ENCODE data around the gene TNFAIP1. TPM values are rescaled to one million over a fixed set of nuclear protein-coding genes. Genes with fewer than 3 reads are reported as not detected.

The TNFAIP1 gene
- total RNA-seq, 1 experiment from 2014 or later, result 33.4 TPM

DNA sequence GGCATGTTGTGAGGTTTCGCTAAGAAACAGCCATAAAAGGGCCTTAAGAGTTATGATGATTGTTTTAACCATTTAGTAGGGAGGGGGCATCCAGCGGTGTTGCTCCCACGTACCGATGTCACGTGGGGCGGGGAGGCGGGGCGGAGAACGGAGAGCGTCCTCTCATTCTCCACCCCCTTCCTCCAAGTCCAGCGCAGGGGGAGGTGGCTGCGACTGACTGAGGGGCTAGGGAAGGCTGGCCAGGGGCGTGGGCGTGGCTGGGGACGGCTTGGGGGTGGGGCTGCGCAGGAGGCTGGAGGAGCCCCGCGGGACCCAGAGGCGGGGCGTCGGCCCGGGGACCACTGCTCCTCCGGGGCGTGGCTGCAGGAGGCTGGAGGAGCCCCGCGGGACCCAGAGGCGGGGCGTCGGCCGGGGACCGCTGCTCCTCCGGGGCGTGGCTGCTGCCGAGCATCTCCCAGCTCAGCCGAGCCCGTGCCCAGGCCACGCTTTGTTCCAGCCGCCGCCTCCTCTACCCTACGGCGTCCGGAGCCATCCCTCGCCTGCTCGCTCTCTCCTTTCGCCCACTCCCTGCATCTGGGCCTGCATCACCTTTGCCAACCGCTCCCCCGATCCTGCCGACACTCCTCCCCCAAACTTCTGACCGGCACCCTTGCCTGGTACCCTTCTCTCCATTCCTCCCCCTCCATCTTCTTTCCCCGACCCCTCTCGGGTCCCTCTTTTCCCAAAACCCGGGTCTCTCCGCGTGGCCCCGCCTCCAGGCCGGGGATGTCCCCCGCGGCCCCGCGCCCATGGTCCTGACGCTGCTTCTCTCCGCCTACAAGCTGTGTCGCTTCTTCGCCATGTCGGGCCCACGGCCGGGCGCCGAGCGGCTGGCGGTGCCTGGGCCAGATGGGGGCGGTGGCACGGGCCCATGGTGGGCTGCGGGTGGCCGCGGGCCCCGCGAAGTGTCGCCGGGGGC is 36.0 kb downstream of the TNFAIP1 start, which contains the start of gene SARM1:
Gene SARM1, plus strand, starts transcription at position 450 of the 958 bp plus-strand sequence. Its CDS starts 339 bp downstream, at position 789.
- RAD21 ChIA-PET (ENCODE audit: low non-redundant PET in 1 of 2, low total read pairs in 2 of 2, uncharacterized antibody in 2 of 2, unreplicated experiment in 2 of 2), result no interaction called here
- H3K36me3 ChIP-seq (ENCODE audit: control insufficient read depth in 1 of 2, insufficient read depth in 2 of 2, low read length in 2 of 2), result no peaks in the 10 kb centered on the region
- DNase-seq (ENCODE audit: low read depth, low spot score) (peak; percentile 31), ATAC-seq (peak; percentile 96)
- peak within 1 kb of the TSS; percentile 77 for H3K4me2 ChIP-seq (ENCODE audit: low read length)
- H3K4me3 ChIP-seq (replicated peaks in 1 of 2; ENCODE audit: low read depth in 1 of 2, low read length in 2 of 2), result peak within 1 kb of the TSS; percentile 17 to 50; a peak in 3 of 4 replicates
- H3K9ac ChIP-seq (ENCODE audit: low read length), result no peak within 1 kb of the TSS
- CTCF ChIA-PET, result no interaction called here
- no peaks in the 10 kb centered on the region for H4K20me1 ChIP-seq (ENCODE audit: insufficient read depth)
- peak; percentile 67 for TF ChIP-seq TCF7L2 (IDR thresholded peaks at IDR 0.05; ENCODE audit: borderline replicate concordance, extremely low read depth, insufficient read depth, insufficient read length)
- TF ChIP-seq, protein P1, sequence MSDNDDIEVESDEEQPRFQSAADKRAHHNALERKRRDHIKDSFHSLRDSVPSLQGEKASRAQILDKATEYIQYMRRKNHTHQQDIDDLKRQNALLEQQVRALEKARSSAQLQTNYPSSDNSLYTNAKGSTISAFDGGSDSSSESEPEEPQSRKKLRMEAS (IDR thresholded peaks at IDR 0.05), result peak; percentile 35; the same call in 1 of the 2 replicates
- TF ChIP-seq SRF (IDR thresholded peaks at IDR 0.05; ENCODE audit: low read depth), result no peak
- 0 out of 2 replicates have a peak, but pooled peaks have one; percentile 26 for TF ChIP-seq EGR1 (IDR thresholded peaks at IDR 0.05; ENCODE audit: low read depth)
- no peak for TF ChIP-seq SP1 (IDR thresholded peaks at IDR 0.05; ENCODE audit: low read depth)
- no peak for TF ChIP-seq ZNF274 (IDR thresholded peaks at IDR 0.05; ENCODE audit: low read depth, low read length)
- no peak for TF ChIP-seq POLR2A (IDR thresholded peaks at IDR 0.05; ENCODE audit: borderline replicate concordance, extremely low read depth, insufficient read depth, insufficient read length)
- no peaks in the 10 kb centered on the region for H3K79me2 ChIP-seq (ENCODE audit: insufficient read depth, low read length)
- no TSS peak for BruUV-seq (replicated peaks)
- POLR2A ChIA-PET, result no interaction called here
- H3K4me1 ChIP-seq (ENCODE audit: control insufficient read depth in 1 of 2, insufficient read depth in 2 of 2, low read length in 2 of 2), result peaks cover 11 to 20% of the 10 kb centered on the region in 2 experiments; a peak in 3 of 4 replicates
- no peak within 1 kb of the TSS for H2AFZ ChIP-seq (ENCODE audit: low read depth, low read length, poor library complexity, severe bottlenecking)
- intact Hi-C loops (cut with micrococcal nuclease), result loop anchor here (10.0 kb wide), 2 partner anchors 57 to 73 kb away; partner anchors contain the start of gene TMEM97
- H3K9me3 ChIP-seq (ENCODE audit: control insufficient read depth in 1 of 2, insufficient read depth in 1 of 2, low read depth in 1 of 2, low read length in 2 of 2), result no peaks in the 10 kb centered on the region
- no peaks in the 10 kb centered on the region for H3K9me2 ChIP-seq (ENCODE audit: insufficient read depth)
- no peaks in the 10 kb centered on the region for H3K27me3 ChIP-seq (ENCODE audit: insufficient read depth, low read length)
- no peak within 1 kb of the TSS for H3K27ac ChIP-seq (ENCODE audit: low read depth, low read length)

Measured in HCT116 (cell line).